Islet precursor cell (in vitro differentiated cells): ENCODE data around the gene CSNK1E.
A peak's percentile ranks its signal among the peaks of the same experiment; 100 is the strongest.

Experiments used
- DNase-seq: peaks from one replicate; pipeline ENCODE4 v3.0.0-alpha.2; 2018

Gene CSNK1E

GRCh38 chr22:38327805-38328204, 10.6 kb upstream of the CSNK1E start:
- DNase-seq: no peak

DNA sequence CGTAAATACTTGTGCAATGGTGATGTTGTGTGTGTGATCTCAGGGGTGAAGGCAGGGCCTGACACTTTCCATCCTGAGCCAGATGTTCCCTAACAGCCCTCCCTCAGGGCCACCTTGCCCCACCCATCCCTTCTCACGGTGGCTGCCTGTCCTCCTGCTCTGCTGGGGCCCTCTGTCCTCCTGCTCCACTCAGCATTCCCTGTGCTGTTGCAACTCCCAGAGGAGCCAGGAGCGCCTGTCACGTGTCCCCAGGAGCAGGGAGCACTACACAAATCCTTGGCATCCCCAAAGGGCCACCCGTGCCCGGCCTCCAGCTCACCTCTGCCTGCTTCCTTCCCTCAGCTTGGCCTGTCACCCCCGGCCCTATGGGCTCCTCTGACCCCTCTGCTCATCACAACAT, 10.2 kb upstream of the CSNK1E start:
- DNase-seq: no peak

GRCh38 chr22:38325587-38325986, 8.4 kb upstream of the CSNK1E start:
- no peak for DNase-seq

GRCh38 chr22:38320605-38321402, 3.6 kb upstream of the CSNK1E start:
- peak; percentile 66 for DNase-seq

GRCh38 chr22:38318792-38319773, 1.9 kb upstream of the CSNK1E start:
- DNase-seq: peak; percentile 82

- peak; percentile 93 for DNase-seq
Observed at GRCh38 chr22:38317995-38318715, 922 bp upstream of the CSNK1E start.

DNA sequence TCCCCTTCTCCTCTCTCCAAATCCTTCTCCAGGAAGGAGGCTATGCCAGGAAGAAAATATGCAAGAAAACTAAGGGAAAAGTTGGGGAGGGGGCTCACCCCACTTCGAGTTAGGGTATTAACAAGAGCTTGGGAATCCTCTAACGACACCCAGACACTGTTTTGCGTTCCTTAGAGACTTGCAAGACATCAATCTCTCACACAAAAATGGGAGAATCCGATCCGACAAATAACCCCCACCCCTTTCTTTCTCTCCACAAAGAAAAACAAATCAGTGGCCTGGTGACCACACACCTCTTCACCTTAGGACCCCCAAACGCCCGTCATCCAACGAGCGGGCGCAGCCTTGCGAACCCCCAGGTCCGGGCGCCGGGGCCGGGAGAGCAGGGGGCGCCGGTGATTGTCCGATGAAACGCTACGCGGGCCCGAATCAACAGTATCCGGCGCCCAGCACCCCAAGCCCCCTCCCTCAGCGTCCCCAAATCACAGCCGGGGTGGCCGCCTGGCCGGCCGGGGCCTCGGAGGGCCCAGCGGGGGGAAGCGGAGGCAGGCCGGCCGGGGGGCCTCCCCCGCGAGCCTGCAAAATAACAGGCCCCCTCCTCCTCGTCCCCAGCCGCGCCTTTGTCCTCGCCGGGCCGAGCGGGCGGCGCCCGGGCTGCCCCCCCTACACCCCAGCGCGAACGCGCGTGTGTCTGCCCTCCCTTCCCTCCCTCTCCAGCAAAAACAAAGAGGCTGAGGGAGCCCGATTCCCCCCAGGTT, 690 bp downstream of the CSNK1E start:
- DNase-seq: peak; percentile 73

- DNase-seq: no peak
Observed at GRCh38 chr22:38315823-38316363, 1.3 kb downstream of the CSNK1E start.

DNA sequence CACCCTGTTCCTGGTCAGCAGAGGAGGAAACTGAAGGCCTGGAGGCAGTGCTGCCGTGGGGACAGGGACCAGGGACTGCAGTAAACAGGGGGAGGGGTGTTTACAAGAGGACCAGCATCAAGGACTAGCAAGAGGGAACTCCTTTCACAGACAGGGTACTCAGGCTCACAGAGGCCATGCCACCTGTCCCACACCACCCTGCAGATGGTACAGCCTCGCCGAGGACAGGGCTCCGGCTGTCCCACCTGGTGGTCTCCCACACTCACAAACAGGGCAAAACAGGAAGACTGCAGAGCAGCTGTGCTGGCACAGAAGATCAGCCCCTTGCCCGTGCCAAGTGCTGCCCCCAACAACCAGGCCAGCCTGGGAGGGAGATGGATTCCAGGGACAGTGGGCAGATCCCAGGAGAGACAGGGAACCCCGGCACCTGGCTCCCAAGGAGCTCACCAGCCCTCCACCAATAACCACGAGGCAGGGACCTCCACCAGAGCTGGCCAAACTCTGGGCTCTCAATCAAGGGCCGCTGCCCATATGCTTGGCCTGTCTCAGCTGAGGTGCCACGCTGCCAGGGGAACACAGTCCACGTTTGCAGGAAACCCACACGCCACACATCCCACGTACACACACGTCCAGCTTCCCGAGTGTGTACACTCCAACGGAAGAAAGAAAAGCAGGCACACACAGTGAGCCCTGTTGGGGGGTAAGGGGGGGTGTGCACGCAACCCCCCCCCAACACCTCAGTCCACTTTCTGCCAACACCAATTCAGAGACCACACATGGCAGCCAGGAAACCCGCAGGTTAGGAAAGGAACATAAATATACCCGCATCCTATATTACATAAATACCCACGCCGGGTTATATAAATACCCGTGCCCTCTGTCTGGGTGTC, 2.1 kb downstream of the CSNK1E start:
- DNase-seq: no peak

GRCh38 chr22:38314051-38314932, 2.9 kb downstream of the CSNK1E start:
- no peak for DNase-seq

DNA sequence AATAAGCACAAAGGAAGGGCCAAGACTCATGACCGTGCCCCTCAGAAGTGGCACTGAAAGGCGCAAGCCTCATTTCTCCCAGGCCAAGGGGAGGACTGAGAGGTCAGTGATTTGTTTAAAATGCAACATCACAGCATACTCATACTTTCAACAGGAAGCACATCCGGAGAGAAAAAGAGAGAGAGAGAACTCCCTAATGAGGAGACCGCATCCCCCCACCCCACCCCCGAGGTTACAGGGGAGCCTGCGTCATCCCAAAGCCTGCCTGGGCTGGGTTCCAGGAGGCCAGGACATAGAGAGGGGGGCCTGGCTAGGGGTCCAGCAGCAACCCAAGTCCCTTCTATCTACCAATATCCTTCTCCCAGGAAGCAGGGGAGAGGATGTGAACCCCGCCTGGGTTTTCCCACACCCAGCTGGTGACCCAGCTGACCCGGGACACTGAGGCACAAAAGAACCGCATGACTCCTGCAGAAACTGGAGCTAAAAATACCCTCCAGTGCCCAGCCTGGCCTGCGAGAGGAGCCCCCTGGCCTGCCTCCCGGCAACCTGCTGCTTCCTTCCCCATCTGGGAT, 3.8 kb downstream of the CSNK1E start:
- no peak for DNase-seq

GRCh38 chr22:38312261-38312800, 4.9 kb downstream of the CSNK1E start:
- no peak for DNase-seq

DNA sequence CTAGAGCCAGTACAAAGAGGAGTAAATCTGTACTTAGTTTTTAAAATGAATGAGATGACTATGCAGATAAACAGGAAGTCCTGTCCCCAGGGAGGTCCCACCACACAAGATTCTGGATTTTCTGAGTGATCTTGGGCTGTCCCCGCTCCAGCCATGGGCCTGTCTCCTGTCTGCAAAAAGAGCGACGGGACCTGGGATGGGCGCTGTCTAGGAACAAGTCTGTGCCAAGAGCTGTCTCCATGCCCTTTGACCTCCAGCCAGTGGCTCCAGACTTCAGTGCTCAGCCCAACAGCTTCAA, 6.0 kb downstream of the CSNK1E start:
- DNase-seq: no peak

- no peak for DNase-seq
Observed at GRCh38 chr22:38310518-38311322, 6.5 kb downstream of the CSNK1E start.

DNA sequence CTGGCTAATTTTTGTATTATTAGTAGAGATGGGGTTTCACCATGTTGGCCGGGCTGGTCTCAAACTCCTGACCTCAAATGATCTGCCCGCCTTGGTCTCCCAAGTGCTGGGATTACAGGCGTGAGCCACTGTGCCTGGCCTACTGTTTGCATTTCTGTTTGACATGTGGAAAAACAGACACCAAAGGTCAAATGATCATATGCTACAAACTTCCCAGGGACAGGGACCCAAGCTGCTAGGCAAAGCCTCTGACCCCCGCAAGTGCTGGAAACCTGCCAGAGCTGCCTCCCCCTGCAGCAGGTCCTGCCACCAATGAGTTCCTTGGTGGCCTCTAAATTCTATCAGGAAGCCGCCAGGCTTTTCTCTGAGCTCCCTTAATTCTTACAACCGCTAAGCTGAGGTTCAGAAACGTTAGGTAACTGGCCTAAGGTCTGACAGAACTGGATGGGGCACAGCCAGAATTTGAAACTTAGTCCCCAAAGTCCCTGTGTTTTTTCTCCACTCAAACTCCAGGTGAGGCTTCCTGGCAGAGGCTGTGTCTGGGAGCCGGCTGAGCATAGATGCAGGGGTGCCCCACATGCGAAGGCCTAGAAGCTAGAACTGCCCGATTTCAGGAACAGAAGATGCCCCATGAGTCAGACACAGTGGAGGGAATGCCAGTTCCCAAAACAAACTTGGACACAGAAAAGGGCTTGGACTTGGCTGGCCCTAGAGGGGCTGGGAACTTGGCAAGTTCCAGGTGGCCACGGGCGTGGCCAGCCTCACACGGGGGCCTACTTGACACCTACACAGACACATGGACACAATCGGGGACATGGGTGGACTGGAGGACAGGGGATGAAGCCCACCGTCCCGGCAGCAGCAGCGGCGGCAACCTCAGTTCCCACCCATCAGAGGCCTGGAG, 7.4 kb downstream of the CSNK1E start:
- DNase-seq: no peak

DNA sequence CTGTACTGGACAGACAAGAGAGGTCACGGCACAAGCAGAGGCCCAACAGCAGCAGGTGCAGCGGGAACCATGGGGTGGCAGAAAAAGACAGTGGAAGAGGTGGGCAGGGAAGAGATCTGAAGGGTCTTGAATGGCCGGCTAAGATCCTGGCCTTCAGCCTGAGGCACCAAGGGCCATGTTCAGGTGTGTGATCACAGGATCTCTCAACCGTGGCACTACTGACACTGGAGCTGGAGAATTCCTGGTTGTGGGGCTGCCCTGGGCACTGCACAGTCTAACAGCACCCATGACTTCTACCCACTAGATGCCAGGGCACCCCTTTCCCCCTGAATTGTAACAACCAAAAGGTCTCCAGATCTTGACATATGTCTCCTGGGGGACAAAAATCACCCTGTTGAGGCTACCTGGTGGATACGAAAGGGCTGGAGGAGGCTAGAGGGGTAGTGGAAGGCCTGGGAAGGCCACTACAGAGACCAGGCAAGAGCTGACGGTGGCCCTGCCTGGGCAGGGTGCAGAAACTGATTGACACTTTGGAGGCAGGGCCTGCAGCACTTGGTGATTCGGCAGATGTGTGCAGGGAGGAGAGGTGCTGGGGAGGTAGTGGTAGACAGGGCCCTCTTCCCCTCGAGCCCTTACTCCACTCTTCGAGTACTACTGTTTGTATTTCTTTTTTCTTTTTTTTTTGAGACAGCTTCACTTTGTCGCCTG, 8.3 kb downstream of the CSNK1E start:
- no peak for DNase-seq
